ENCODE results near the gene ZNF341.
"Not testable (repeated sequence)": the region's sequence is repeated elsewhere in the genome, so short reads cannot be mapped to it uniquely, and the experiment has no call there.

Gene ZNF341

DNA sequence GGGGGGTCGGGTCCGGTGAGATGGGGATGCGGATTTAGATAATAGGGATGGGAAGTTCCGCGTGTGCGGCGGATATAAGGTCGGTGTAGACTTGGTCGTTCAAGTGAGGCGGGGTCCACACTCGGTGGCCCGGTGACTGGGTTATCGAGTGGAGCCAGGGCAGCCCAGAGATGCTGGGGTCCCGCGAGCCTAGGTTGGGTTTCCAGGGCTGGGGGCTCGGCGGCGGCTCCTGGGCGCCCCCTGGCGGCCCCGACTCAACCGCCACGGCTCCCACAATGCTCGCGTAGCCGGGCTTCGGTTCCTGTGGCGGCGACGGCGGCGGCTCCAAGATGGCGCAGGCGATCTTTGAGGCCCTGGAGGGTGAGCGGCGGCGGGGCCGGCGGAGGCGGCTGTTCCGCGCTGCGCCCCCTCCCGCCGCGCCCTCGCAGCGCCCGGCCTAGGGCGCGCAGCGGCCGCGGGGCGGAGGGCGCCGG lies at the start of gene ZNF341:
Gene ZNF341, plus strand, starts transcription at position 304 of the 473 bp plus-strand sequence. Its CDS starts 26 bp downstream, at position 330.
- peak; percentile 52 for DNase-seq

DNA sequence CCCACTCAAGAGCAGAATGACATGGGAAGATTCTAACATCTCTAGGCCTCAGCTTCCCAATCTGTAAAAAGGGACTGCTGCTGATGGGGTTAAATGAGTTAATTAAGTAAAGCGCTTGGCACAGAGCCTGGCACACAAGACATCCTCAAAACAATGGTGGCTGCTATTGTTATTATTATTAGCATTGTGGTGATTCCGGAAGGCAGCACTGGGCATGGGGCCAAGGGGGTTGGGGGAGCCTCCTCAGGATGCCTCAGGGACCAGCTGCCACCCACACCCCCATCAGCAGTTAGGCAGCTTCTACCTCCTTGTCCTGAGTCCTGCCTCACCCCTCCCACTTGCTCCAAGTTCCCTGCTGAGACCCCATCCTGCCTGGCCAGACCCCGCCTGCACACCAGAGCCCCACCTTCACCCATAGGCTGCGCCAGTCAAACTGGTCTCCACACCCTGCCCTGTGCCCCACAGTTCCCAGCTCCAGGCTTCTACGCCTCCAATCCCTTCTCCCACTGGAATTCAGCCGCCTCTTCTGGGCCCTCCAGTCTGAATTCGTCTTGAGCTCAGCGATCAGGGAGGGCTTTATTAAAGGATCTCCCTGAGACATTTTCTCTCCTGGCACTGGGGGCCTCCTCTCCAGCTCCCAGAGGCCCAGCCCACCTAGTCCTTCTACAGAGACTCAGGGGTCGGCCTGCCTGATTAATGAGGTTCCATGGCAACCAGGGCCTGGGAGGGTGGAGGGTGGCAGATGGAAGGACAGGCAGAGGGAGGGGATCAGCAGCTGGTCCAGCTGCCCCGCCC lies 47.1 kb upstream of the ZNF341 start:
- no peak for DNase-seq

DNA sequence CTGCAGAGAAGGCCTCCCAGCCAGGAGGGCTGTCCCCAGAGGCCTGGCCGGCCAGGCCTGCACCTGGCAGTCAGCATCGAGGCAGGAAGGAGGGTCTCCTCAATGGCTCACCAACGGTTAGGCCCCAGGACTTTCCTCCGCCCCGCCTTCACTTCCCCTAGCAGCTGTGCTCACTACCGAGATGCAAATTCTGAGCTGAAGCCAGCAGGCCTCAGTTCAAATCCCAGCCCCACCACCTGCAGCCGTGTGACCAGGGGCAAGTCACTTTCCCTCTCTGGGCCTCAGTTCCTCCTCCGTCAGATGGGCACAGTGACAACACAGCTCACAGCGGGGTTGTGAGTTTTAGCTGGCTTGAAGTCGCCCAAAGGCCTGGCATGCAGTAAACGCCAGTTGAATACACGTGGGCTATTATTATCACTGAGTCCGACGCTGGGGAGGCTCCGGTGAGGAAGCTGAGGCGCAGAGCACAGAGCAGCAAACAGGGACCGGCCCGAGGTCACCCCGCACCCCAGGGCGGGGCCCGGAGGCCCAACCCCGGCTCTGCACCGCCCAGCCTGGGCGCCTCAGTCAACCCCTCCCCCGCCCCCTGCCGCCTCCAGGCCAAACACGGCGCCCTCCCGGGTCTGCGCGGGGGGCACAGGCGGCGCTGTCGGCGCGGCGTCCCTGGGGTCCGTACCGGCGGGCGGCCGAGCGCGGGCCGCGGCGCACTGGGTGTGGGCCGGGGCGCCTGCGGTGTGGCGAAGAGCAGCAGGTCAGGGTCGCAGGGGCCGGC lies 46.3 kb upstream of the ZNF341 start:
- no peak for DNase-seq

DNA sequence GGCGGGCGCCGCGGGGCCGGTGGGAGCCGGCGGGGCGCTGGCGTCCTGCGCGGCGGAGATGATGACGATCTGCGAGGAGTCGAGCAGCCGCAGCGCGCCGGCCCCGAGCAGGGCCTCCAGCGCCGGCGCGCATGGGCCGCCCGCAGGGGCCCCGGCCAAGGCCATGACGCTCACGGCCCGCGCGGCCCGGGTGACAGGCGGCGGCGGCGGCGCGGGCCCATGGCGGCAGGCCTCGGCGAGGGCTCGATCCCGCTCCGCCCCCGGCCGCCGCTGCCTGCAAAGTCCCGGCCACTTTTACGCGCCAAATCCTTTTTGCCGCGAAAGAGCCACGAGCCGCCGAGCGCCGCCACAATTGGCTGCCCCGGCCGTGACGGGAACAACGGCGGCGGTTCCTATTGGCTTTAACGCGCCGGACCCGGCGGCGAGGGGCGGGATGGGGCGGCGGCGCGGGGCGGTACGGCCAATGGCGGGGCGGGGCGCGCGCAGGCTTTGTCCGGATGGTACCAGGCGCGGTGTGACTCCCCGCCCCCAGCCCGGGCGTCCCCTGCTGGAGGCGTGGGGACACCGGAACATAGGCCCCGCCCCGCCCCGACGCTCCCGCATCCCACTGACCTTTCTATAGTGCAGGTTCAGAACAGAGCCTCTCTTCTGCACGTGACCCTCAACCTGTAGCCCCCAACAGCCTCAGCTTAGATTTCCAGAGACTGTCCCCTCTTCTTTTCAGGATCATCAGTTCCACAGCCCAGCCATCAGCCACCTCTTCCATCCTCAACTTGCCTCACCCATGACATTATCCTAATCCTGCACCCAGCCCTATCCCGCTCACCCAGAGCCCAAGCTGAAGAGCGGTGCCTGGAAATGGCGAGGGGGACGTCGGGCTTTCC lies 45.5 kb upstream of the ZNF341 start, which contains the start of gene E2F1:
Gene E2F1, minus strand, starts transcription at position 286 of the 884 bp plus-strand sequence. Its CDS starts 121 bp downstream, at position 165.
- peak; percentile 67 for DNase-seq

GRCh38 chr20:33686984-33687366 lies 44.8 kb upstream of the ZNF341 start:
- DNase-seq = no peak

GRCh38 chr20:33687370-33687915 lies 44.4 kb upstream of the ZNF341 start:
- DNase-seq = no peak

- DNase-seq = no peak
Measured at GRCh38 chr20:33687993-33688937, 43.5 kb upstream of the ZNF341 start.

DNA sequence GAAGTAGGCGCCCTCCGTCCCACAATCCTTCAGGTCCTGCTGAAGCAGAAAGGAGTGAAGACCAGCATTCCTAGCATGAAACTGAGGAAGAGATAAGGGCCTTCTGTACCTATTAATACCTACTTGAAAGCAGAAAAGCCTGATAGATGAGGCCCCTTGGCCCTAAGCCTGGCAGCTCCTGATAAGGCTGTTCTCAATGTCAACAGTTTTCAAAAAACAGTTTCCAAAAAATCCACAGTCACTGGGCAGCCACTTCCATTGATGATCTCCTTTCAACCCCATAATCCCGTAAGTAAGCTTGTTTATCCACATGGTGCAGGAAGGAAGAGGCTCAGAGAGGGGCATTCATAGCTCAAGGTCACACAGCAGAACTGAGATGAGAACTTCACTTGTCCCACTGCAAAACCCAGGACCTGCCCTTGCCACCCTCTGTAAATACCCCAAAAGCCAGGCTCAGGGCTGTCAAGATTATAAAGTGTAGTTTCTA lies 42.8 kb upstream of the ZNF341 start:
- no peak for DNase-seq

GRCh38 chr20:33689493-33689892 lies 42.3 kb upstream of the ZNF341 start:
- DNase-seq = no peak

DNA sequence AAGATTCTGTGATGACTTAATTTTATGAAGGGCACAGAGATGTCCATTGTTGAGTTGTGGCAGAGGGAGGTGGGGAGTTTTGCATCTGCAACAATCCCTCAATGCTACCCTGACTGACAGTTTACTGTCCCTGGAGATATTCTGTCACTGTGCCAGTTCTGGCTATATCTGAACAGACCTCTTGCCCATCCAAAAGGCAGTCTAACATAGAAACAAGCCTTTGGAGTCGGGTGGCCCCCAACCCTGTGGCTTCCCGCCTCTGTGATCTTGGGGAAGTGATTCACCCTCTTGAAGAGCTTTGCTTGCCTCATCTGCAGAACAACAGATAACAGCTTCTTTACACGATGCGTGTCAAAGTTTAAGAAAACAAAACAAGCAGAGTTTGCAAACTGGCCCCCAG lies 41.8 kb upstream of the ZNF341 start:
- no peak for DNase-seq

- no peak for DNase-seq
Measured at GRCh38 chr20:33693289-33693688, 38.5 kb upstream of the ZNF341 start.

GRCh38 chr20:33693741-33694638 lies 37.8 kb upstream of the ZNF341 start:
- no peak for DNase-seq

DNA sequence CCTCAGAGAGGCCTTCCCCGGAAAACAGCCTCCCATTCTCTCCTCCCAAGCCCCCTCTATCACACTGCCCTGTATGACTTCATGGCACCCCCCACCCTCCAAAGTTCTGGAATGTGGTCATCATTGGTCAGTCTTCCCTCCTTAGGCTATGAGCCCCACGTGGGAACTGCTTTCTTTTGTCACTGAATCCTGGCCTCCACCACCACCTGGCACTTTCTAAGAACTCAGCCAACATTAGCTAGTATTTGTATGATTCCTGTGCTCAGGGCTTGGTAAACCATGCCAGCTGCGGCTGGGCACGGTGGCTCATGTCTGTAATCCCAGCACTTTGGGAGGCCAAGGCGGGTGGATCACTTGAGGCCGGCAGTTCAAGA lies 37.2 kb upstream of the ZNF341 start:
- no peak for DNase-seq

DNA sequence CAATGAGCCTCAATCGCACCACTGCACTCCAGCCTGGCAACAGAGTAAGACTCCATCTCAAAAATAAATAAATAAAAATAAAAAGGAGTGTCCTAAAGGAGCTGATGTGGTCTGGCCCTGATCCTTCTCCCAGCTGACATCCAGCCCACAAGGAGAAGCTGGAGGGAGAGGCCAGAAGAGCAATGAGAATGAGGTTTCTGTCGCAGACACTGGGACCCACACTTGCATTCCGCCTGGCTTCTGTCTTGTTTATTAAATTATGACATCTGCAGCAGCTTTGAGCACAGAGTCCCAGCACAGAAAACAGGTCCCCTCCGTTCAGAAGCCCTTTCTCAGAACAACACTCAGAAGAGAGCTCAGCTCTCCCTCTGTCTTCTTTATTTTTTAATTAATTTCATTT lies 35.3 kb upstream of the ZNF341 start:
- DNase-seq = no peak

DNA sequence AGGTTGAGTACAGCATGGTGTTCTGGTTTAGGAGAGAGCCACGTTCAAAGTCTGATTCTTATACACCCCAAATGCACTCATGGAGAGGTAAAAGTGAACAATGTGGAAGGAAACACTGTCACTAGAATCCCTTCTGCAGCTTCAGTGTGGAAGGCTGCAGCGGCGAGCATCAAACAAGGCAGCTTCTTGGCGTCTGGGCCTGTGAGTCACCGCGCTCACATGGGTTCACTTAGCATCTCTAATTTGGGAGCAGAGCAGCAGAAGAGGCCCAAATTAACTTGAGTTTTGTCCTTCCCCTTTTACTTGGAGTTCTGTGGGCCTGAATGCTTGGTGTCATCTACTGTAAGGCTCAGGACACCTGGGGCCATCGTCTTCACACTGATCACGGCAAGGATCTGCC lies 34.7 kb upstream of the ZNF341 start:
- DNase-seq = no peak

GRCh38 chr20:33698966-33699365 lies 32.8 kb upstream of the ZNF341 start:
- DNase-seq = not testable (repeated sequence)

DNA sequence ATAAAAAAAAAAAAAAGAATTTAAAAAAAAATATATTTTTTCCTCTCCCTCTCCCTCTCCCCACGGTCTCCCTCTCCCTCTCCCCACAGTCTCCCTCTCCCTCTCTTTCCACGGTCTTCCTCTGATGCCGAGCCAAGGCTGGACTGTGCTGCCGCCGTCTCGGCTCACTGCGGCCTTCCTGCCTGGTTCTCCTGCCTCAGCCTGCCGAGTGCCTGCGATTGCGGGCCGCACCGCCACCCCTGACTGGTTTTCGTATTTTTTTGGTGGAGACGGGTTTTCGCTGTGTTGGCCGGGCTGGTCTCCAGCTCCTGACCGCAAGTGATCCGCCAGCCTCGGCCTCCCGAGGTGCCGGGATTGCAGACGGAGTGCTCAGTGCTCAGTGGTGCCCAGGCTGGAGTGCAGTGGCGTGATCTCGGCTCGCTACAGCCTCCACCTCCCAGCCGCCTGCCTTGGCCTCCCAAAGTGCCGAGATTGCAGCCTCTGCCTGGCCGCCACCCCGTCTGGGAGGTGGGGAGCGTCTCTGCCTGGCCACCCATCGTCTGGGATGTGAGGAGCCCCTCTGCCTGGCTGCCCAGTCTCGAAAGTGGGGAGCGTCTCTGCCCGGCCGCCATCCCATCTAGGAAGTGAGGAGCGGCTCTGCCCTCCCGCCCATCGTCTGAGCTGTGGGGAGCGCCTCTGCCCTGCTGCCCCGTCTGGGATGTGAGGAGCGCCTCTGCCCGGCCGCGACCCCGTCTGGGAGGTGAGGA lies 30.9 kb upstream of the ZNF341 start:
- DNase-seq = not testable (repeated sequence)

DNA sequence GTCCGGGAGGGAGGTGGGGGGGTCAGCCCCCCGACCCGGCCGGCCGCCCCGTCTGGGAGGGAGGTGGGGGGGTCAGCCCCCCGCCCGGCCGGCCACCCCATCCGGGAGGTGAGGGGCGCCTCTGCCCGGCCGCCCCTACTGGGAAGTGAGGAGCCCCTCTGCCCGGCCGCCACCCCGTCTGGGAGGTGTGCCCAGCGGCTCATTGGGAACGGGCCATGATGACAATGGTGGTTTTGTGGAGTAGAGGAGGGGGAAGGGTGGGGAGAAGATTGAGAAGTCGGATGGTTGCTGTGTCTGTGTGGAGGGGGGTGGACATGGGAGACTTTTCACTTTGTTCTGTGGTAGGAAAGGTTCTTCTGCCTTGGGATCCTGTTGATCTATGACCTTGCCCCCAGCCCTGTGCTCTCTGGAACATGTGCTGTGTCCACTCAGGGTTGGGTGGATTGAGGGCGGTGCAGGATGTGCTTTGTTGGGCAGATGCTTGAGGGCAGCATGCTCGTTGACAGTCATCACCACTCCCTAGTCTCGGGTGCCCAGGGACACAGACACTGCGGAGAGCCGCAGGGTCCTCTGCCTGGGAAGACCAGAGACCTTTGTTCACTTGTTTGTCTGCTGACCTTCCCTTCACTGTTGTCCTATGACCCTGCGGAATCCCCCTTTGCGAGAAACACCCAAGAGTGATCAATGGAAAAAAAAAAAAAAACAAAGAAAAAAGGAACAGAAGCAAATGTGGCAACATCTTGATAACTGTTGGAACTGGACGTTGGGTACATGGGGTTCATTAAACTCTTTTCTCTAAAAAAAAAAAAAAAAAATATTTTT lies 30.0 kb upstream of the ZNF341 start:
- no peak for DNase-seq

- DNase-seq = no peak
Measured at GRCh38 chr20:33702861-33703260, 28.9 kb upstream of the ZNF341 start.

Data from DMS79 (cell line).